NCI-H2196 treated with DMSO at 0.1 percent for 48 hours (cell line): ENCODE measurements around the gene SIGLEC11.
"Not testable (repeated sequence)": the region's sequence is repeated elsewhere in the genome, so short reads cannot be mapped to it uniquely, and the experiment has no call there.

Experiments used
- DNase-seq: peaks from one replicate; lab custom pipeline; 2025; ENCODE audit not compliant: unreplicated experiment; lab: John Stamatoyannopoulos, UW

The SIGLEC11 gene

DNA sequence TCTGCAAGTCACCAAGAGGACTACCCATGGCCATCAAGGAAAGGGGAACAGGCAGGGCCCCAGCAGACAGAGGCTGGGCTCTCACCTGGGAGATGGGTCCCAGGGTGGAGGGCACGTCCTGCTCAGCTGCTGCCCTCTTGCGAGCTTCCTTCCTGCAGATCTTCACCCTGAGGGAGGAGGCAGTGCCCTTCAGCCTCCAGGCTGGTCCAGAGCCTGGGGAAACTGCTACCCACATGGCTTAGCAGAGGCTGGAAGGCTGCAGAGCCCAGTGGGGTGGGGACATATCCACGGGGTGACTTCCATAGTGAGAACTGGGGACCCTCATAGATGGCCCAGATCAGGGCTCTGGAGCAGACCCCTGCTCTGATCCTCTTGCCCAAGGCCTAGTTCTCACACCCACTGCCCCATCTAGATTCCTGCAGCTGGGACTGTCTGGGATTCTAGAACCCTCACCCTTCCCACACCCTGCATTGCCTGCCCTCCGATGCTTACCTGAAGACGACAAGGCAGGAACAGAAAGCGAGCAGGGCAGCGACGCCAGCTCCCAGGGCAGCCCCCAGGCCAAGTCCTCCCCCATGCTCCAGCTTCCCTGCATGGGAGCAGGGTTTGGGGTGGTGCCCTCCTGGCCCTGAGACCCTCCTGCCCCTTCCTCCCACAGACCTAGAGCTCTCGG, 9.0 kb downstream of the SIGLEC11 start:
- no peak for DNase-seq

GRCh38 chr19:49950956-49951526, 9.9 kb downstream of the SIGLEC11 start:
- no peak for DNase-seq

DNA sequence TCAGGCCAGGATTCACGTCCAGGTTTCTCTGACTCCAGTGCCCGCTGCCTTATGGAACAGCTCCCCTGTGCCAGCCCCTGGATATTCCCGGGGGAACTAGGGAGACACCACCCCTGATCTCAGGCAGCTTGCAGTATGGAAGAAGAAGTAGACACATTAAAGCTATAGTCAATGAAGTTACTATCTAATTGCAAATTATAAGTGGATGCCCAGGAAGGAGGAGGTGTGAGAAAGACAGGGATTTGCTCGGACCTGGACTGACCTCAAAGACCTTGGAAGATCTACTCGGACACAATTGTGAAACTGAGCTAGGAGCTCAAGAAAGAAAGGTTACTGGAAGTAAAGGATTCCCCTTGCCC, 10.4 kb downstream of the SIGLEC11 start:
- DNase-seq: no peak

GRCh38 chr19:49949742-49950589, 11.0 kb downstream of the SIGLEC11 start:
- DNase-seq: no peak

DNA sequence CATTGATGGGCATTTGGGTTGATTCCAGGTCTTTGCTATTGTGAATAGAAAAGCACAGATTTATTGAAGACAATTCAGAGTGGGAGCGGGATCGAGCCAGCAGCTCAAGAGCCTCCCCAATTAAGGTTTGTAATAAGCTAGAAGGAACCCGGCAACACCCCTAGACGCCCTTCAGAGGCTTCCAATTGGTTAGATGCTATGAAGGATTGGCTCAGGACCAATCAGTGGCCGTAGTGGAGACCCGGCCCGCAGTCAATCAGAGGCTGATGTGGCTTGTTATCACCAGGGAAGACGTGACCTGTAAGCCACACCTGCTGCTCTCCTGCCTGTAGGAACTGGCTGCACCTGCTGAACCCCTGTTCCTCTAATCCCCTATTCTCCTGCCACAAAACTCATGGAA, 14.6 kb downstream of the SIGLEC11 start:
- no peak for DNase-seq

GRCh38 chr19:49944567-49944966, 16.4 kb downstream of the SIGLEC11 start:
- not testable (repeated sequence) for DNase-seq

DNA sequence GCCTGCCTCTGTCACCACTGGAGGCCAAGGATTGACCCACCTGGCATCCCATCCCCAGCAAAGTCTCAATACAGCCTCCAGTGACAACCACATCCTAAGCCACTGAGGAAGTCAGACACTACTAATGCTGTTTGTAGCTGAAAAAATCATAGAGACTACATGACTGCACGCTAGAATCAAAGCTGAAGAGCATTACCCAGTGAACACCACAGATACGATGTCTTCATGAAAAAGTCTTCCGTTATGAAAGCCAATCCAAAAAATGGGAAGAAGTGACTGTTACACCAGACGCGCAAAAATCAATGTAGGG, 20.5 kb downstream of the SIGLEC11 start:
- DNase-seq: no peak

DNA sequence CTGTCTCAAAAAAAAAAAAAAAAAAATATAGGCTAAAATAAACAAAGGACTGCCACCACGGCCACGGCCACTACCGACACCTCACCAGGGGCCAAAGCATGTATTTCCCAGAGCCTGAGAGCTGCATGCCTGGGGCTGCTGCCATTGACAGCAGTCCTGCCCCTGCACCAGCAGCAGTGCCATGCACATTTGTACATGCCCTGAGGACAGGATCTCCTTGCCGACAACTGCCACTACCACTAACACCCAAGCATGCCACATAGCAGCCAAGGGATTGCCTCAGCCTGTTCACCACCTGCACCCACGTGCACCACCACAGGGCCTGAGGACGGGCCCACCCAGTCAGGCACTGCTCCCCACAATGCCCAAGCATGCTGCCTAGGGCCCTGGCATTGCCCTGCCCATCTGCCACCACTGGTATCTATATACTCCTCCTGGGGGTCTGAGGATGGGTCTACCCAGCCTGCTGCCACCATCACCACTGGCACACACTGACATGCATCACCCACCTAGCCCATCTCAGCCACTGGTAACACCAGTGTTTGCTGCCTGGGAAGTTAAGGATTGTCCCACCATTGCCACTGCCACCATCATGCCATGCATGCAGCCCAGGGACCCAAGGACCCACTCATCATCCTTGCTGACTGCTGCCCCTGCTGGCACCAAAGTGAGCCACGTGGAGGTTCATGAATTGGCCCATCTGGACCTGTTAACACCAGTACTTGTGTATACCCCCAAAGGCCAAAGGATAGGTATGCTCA, 21.1 kb downstream of the SIGLEC11 start:
- DNase-seq: no peak

DNA sequence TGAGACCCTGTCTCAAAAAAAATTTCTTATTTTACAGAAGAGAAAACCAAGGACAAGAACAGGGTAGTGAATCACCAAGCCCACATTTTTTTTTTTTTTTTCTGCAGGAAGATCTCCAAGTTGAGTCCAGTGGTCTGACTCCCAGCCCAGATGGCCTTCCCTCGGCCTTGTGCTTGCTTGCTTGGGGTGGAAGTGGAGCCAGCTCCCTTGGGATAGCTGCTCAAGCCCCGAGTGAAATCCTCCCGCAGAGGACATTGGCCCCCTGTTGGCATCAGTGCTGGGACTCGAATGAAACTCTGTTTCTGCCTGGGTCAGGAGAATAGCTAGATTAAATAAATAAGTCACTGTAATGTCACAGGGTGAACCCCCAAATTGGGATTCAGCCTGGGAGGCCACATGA, 22.3 kb downstream of the SIGLEC11 start:
- no peak for DNase-seq

- peak; percentile 35 for DNase-seq
Observed at GRCh38 chr19:49937750-49938381, 23.1 kb downstream of the SIGLEC11 start.

DNA sequence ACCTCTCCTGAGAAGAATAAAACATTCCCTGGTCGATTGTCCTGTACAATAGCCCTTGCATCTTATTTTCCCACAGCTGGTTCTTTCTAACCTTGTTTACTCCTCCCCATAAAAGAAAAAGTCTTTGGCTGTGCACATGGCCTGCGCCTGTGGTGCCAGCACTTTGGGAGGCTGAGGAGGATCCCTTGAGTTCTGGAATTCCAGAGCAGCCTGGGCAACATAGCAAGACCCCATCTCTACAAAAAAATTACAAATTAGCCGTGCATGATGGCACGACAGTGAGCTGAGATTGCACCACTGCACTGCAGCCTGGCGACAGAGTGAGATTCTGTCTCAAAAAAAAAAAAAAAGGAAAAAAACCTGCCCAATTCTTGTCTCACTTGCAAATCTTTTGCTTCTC, 24.4 kb downstream of the SIGLEC11 start:
- no peak for DNase-seq

DNA sequence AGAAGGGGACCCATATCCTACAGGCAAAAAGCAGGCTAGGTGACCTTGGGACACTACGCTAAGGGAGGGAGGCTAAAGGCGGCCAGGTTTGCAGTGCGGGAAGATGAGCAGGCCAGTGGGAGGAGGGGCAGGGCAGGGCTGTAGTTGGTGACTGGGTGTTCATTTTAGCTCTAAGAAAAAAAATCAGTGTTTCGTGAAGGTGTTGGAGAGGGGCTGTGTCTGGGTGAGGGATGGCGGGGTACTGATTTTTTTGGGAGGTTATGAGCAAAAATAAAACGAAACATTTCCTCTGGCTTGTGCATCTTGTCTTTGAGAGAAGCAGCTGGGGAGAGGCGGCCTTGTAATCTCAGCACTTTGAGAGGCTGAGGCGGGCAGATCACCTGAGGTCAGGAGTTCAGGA, 27.3 kb downstream of the SIGLEC11 start:
- no peak for DNase-seq

DNA sequence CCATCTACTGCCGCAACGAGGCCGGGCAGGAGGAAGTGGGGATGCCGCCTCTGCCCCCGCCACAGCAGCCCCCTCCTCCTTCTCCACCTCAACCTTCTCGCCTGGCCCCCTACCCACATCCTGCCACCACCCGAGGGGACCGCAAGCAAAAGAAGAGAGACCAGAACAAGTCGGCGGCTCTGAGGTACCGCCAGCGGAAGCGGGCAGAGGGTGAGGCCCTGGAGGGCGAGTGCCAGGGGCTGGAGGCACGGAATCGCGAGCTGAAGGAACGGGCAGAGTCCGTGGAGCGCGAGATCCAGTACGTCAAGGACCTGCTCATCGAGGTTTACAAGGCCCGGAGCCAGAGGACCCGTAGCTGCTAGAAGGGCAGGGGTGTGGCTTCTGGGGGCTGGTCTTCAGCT, 28.2 kb downstream of the SIGLEC11 start:
- DNase-seq: no peak

DNA sequence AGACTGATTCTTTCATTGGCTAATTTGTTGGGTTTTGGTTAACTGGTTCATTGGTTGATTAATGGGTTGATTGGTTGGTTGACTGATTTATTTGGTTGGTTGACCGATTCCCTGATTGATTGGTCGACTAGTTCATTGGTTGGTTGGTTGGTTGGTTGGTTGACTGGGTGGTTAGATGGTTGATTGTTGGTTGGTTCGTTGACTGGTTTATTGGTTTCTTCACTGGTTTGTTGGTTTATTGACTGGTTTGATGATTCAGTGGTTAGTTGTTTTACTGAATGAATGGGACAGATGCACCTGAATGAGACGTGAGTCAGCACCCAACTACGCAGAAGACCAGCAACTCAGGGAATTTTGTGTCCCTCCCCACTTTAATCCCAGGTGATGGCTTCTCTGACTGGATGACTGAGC, 28.9 kb downstream of the SIGLEC11 start:
- no peak for DNase-seq

DNA sequence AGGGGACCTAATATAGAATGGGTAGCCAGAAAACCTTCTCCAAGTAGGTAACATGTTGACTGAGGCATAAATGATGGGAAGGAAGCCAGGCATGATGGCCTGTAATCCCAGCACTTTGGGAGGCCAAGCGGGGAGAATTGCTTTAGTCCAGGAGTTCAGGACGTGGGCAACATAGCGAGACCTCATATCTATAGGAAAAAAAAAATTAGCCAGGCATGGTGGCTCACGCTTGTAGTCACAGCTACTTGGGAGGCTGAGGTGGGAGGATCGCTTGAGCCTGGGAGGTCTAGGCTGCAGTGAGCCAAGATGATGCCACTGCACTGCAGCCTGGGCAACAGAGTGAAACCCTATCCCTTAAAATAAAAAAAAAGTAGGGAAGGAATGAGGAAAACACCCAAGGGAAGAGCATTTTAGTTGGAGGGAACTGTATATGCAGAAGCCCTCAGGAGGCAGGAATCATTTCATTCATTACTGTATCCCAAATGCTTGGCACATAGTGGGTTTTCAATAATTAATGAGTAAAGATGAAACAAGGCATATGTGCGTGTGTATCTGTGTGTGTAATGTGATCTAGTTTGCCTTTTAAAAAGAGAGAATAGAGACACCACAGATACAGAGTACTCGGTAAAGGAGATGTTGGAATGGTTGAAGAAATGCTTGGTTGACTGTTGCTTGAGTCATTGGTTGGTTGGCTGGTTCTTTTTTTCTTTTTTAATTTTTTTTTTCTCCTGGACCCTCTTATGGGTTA, 29.5 kb downstream of the SIGLEC11 start:
- no peak for DNase-seq

DNA sequence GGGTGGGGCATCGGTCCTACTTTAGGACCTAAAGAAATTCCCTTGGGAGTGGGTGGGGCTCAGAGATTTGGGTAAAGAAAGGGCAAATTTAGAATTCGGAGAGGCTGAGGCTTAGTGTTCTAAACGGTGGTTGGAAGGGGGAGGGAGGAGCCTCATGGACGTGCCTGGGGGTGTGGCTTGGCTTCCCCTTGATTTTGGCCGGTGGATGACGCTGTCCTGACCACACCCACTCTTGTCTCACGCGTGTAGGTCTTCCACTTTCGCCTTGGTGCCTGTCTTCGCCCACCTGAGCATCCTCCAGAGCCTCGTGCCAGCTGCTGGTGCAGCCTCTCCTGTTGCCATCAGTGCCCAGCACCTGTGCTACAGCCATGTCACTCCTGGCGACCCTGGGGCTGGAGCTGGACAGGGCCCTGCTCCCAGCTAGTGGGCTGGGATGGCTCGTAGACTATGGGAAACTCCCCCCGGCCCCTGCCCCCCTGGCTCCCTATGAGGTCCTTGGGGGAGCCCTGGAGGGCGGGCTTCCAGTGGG, 30.4 kb downstream of the SIGLEC11 start:
- DNase-seq: peak; percentile 60

DNA sequence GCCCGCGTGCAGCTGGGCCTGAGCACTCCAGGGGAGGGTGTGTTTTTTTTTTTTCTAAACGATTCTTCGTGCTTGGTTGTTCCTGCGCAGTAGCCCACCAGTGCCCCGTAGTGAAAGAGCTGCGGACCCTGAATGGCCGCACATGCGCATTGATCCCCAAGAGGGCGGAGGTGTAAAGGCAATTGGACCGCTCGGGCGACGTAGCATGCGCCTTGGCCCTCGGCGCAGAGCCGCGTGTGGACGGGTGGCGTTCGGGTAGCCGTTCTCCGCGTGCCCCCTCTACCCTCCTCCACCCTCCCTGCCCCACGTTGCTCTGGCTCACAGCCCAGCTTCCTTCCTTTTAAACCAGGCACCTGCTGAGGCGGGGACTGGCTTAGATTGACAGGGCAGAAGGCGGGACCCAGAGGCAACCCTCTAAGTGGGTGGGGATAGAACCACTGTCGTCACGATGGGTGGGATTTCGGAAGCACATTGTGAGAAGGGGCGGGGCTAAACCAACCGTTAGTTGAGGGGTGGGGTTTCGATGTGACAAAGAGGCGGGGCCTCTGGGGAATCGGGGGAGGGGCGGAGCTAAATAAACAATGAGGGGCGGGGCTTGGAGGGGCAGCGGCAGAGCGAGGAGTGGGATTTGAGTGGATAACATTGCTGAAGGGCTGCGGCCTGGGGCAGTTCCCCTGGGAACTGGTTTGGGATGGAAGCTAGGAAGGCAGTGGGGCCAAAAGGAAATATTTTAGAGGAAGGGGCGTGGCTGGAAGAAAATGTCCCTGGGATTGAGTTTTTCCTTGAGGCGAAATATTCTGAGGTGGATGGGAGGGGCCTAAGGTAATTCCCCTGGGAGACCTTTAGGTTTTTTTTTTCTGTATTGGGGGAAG, 31.1 kb downstream of the SIGLEC11 start:
- DNase-seq: peak; percentile 97

DNA sequence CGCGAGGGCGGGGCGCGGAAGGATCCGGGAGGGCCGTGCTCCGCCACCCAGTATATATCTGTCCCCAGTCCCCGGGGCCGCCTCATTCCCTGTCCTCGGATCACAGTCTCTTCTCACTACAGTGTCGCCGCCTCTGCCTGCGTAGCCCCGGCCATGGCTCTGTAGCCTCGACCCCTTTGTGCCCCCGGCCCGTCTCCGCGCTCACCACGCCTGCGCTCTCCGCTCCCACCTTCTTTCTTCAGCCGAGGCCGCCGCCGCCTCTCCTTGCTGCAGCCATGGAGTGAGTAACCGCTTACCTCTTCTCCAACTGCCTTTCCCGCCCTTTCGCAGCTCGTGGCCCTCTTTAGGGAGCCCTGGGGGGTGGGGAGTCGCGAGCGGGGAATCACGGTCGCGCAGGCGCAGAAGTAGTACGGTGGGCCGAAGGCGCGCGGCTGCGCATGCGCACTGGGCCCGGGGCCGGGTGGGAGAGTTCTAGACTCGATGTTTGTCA, 31.8 kb downstream of the SIGLEC11 start, which contains the start of the genes ATF5 and NUP62:
Gene ATF5 (plus strand): TSS at position 85 of the 490 bp plus-strand sequence. CDS start 1,646 bp downstream, outside the sequence.
Gene NUP62 (minus strand): TSS at position 384 of the 490 bp plus-strand sequence. CDS start 19,697 bp downstream, outside the sequence.
- peak; percentile 88 for DNase-seq
